Sigmoid colon (tissue), 7 donors: Measurements from ENCODE around the gene PRKCB. TPM values are rescaled to one million over a fixed set of nuclear protein-coding genes. Genes with fewer than 3 reads are reported as not detected.

Source experiments
- DNase-seq: peaks from one replicate; pipeline ENCODE4 v3.0.0-alpha.2; 2019
- H3K27ac ChIP-seq, 4 donors: fragments of 200-600 bp; sonication (generic); one replicate each; pipeline ENCODE4 v1.5.1; 2016 to 2019; ENCODE audit warnings: mild to moderate bottlenecking in 1 of 4
- H3K27me3 ChIP-seq, 3 donors: fragments of 200-600 bp; sonication (generic); one replicate each; pipeline ENCODE4 v1.5.1; 2019; ENCODE audit warnings: mild to moderate bottlenecking in 1 of 3
- H3K36me3 ChIP-seq, 4 donors: fragments of 200-600 bp; sonication (generic); one replicate each; pipeline ENCODE4 v1.5.1; 2016 to 2019
- H3K4me1 ChIP-seq, 4 donors: fragments of 200-600 bp; sonication (generic); one replicate each; pipeline ENCODE4 v1.5.1; 2017 to 2019
- H3K4me3 ChIP-seq, 4 donors: fragments of 200-600 bp; sonication (generic); one replicate each; pipeline ENCODE4 v1.5.1; 2017 to 2019; ENCODE audit warnings: mild to moderate bottlenecking in 2 of 4, moderate library complexity in 1 of 4
- H3K9me3 ChIP-seq, 4 donors: fragments of 200-600 bp in 3 of 4; sonication (generic) in 3 of 4; one replicate each; pipeline versions ENCODE4 v1.5.1 to v1.6.1; 2013 to 2019
- EP300 ChIP-seq, 4 donors: sonication (generic); formaldehyde crosslinking; IDR thresholded peaks; one replicate each; pipeline ENCODE4 v1.6.1; 2017; ENCODE audit warnings: antibody characterized with exemption in 4 of 4
- POLR2A ChIP-seq, 2 donors: fragments of 450-650 bp; IDR thresholded peaks; one replicate each; pipeline ENCODE4 v1.6.1; 2016; ENCODE audit warnings: antibody characterized with exemption in 2 of 2, mild to moderate bottlenecking in 2 of 2, moderate library complexity in 2 of 2
- POLR2AphosphoS5 ChIP-seq, 4 donors: sonication (generic); formaldehyde crosslinking; IDR thresholded peaks; one replicate each; pipeline ENCODE4 v1.6.1; 2017; ENCODE audit warnings: antibody characterized with exemption in 4 of 4
- WGBS, 2 donors: extraction: QIAGEN DNeasy Blood & Tissue Kit; methylation state at CpG; one replicate each; pipeline ENCODE4 v1.1.7; 2013; 5-methylcytosine and 5-hydroxymethylcytosine counted together
- intact Hi-C: fragments of 100-400 bp; cut with DNase I; formaldehyde crosslinking; loops from one replicate; pipeline ENCODE4 v1.15.1; 2023
- polyA plus RNA-seq, 3 donors: library from polyadenylated mRNA; stranded (reverse); fragments of 200-250 nt; gene quantifications; one replicate each; pipeline ENCODE4 v1.2.3, GENCODE V29; 2013
- total RNA-seq, 4 donors: library from RNA; depleted of rRNA; stranded (reverse); fragments of >200 nt; gene quantifications; one replicate each; pipeline ENCODE4 v1.1.0, GENCODE V29; 2016
- TF ChIP-seq, protein P1 (sequence below), 4 experiments: fragments of 450-650 bp in 3 of 4; fragments of 200-600 bp in 1 of 4; IDR thresholded peaks; one replicate each; pipeline ENCODE4 v1.5.1; 2016 to 2019; ENCODE audit warnings: antibody characterized with exemption in 4 of 4, mild to moderate bottlenecking in 3 of 4, moderate library complexity in 2 of 4
- donor health status: healthy with polysubstance abuse.
- donor health status: Bipolar disorder and iron deficiency.
- donor health status: healthy.

The PRKCB gene
- total and polyA plus RNA-seq, 7 donors: 3.0 to 43.8 (median 21.4) TPM

DNA sequence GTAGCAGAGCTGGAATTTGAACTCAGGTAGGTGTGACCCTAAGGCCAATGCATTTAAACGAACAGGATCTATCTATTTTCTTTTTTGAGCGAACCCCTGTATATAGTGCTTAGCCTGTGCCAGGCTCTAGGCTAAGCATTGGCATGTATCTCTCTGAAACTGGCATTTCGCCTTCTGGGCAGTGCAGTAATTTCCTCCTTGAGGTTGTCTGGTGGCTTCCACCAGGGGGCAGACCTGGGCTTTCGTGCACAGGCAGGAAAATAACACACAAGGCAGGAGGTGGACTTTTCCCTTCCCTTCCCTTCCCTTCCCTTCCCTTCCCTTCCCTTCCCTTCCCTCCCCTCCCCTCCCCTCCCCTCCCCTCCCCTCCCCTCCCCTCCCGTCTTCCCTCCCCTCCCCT is 34.4 kb upstream of the PRKCB start:
- Histone ChIP-seq H3K36me3 (no peaks in the 10 kb centered on the region), H3K9me3 (peaks cover 0 to 3% (median 0%) of the 10 kb centered on the region in 4 donors), H3K27me3 (no peaks in the 10 kb centered on the region), H3K27ac (no peak overlapping the region), H3K4me1 (peaks cover 0 to 6% (median 0%) of the 10 kb centered on the region in 4 donors), H3K4me3 (no peak overlapping the region)
- DNase-seq: peak; percentile 87
- no peak for TF ChIP-seq POLR2A (IDR thresholded peaks at IDR 0.05)
- no peak for TF ChIP-seq EP300 (IDR thresholded peaks at IDR 0.05)
- TF ChIP-seq, protein P1, sequence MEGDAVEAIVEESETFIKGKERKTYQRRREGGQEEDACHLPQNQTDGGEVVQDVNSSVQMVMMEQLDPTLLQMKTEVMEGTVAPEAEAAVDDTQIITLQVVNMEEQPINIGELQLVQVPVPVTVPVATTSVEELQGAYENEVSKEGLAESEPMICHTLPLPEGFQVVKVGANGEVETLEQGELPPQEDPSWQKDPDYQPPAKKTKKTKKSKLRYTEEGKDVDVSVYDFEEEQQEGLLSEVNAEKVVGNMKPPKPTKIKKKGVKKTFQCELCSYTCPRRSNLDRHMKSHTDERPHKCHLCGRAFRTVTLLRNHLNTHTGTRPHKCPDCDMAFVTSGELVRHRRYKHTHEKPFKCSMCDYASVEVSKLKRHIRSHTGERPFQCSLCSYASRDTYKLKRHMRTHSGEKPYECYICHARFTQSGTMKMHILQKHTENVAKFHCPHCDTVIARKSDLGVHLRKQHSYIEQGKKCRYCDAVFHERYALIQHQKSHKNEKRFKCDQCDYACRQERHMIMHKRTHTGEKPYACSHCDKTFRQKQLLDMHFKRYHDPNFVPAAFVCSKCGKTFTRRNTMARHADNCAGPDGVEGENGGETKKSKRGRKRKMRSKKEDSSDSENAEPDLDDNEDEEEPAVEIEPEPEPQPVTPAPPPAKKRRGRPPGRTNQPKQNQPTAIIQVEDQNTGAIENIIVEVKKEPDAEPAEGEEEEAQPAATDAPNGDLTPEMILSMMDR (IDR thresholded peaks at IDR 0.05): peak; percentile 44 to 59 (median 56)
- no peak for TF ChIP-seq POLR2AphosphoS5 (IDR thresholded peaks at IDR 0.05)
- intact Hi-C loops: loop anchor here (1.0 to 10.0 kb wide), 3 partner anchors 36 to 703 kb away; partner anchors contain the start of gene PRKCB
- 3 to 13% methylated on average over 4 of the region's 5 CpGs for WGBS, 2 donors

DNA sequence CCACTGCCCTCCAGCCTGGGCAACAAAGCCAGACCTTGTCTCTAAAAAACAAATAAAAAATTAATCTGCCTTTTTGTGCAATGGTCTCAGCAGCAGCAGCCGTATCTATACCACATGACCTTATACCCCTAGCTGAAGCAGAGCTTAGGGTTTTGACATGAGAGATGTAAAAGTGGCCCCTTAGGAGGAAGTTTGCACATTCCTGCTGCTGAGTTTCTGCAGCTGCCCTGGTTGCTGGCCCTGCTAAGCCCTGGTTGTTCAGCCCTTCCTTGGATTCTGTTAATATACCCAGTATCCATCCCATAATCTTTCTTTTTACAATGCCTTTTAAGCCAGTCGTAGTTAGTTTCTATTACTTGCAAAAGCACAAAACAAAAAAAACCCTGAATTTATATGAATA is 33.0 kb upstream of the PRKCB start:
- intact Hi-C loops: loop anchor here (1.0 to 10.0 kb wide), 3 partner anchors 35 to 702 kb away; partner anchors contain the start of gene PRKCB
- WGBS, 2 donors: 24 to 60% methylated on average over 2 of the region's 2 CpGs
- H3K27ac ChIP-seq: no peak overlapping the region
- H3K36me3 ChIP-seq: no peaks in the 10 kb centered on the region
- H3K4me1 ChIP-seq: peaks cover 0 to 6% (median 0%) of the 10 kb centered on the region in 4 donors
- no peak overlapping the region for H3K4me3 ChIP-seq
- H3K9me3 ChIP-seq: no peaks in the 10 kb centered on the region
- no peaks in the 10 kb centered on the region for H3K27me3 ChIP-seq
- DNase-seq: no peak
- TF ChIP-seq, protein P1 (IDR thresholded peaks at IDR 0.05): no peak
- TF ChIP-seq EP300 (IDR thresholded peaks at IDR 0.05) (no peak), POLR2AphosphoS5 (IDR thresholded peaks at IDR 0.05) (no peak), POLR2A (IDR thresholded peaks at IDR 0.05) (no peak)

DNA sequence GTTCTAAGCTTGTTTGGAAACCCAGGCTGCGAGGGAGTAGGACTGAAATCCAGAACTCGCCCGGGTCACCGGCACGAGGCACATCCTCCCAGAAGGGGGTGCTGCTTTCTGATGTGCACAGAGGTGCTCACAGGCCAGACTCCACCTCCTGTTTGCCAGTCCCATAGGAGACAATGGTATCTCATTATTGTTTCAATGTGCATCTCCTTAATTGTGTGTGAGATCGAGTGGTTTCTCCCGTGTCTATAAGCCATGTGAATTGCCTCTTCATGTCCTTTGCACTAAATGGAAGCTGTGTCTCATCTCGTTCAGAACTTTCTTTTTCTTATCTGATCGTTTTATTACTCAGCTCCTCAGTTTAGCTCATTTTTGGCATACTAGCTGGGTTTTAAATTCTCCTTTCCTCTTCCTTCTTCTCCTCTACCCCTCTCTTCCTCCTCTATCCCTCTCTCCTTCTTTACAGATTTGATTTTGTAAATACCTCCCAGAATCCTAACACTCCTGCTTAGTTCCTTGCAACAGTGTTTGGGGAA is 32.1 kb upstream of the PRKCB start:
- H3K9me3 ChIP-seq: no peaks in the 10 kb centered on the region
- no peak for TF ChIP-seq EP300 (IDR thresholded peaks at IDR 0.05)
- TF ChIP-seq, protein P1 (IDR thresholded peaks at IDR 0.05): peak in 3 of 4 experiments; percentile 30 to 56 (median 35)
- H3K36me3 ChIP-seq: no peaks in the 10 kb centered on the region
- intact Hi-C loops: loop anchor here (1.0 to 10.0 kb wide), 3 partner anchors 34 to 701 kb away; partner anchors contain the start of gene PRKCB
- no peak overlapping the region for H3K27ac ChIP-seq
- peak overlapping the region in 1 of 4 donors; percentile 10 for H3K4me3 ChIP-seq
- 2 to 9% methylated on average over 9 of the region's 9 CpGs for WGBS, 2 donors
- H3K4me1 ChIP-seq: peaks cover 0 to 6% (median 0%) of the 10 kb centered on the region in 4 donors
- DNase-seq: peak; percentile 78
- no peaks in the 10 kb centered on the region for H3K27me3 ChIP-seq

DNA sequence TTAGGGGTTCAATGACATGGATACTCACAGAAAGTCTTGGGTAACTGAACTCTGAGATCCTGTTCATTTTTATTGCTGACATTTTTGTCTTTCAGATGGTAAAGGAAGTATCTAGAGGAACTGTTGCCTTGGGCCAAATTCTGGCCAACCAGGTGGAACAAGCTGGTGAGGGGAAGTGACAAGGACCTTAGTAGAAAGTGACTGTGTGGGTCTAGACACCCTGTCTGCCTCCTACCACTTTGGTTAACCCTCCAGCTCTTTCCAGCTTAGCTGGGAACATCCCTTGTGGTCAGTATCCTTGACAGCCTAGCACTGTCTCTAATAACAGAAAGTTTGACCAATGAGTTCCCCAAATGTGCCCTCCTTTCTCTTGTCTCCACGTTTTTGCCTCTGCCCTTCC is 28.8 kb upstream of the PRKCB start:
- no peak overlapping the region for H3K27ac ChIP-seq
- TF ChIP-seq EP300 (IDR thresholded peaks at IDR 0.05) (no peak), POLR2A (IDR thresholded peaks at IDR 0.05) (no peak), POLR2AphosphoS5 (IDR thresholded peaks at IDR 0.05) (no peak)
- TF ChIP-seq, protein P1 (IDR thresholded peaks at IDR 0.05): no peak
- no peaks in the 10 kb centered on the region for H3K27me3 ChIP-seq
- WGBS, 2 donors: 57 to 78% methylated on average over 1 of the region's 1 CpG
- no peak for DNase-seq
- no peak overlapping the region for H3K4me3 ChIP-seq
- no peaks in the 10 kb centered on the region for H3K9me3 ChIP-seq
- H3K36me3 ChIP-seq: no peaks in the 10 kb centered on the region
- intact Hi-C loops: loop anchor here (10.0 kb wide), 1 partner anchor 698 kb away; no protein-coding TSS in a partner anchor
- H3K4me1 ChIP-seq: peaks cover 0 to 6% (median 0%) of the 10 kb centered on the region in 4 donors
